Endodermal cell (in vitro differentiated cells): ENCODE measurements around the gene BATF. TPM values are rescaled to one million over a fixed set of nuclear protein-coding genes. Genes with fewer than 3 reads are reported as not detected.

Experiments used
- DNase-seq: peaks from one replicate; pipeline ENCODE4 v3.0.0-alpha.2; 2017
- H3K27ac ChIP-seq: 2 replicates; pipeline ENCODE4 v1.5.1; 2013; ENCODE audit warnings: mild to moderate bottlenecking, low read depth, low read length, moderate library complexity
- H3K27me3 ChIP-seq: 2 replicates; pipeline ENCODE4 v1.6.1; 2013; ENCODE audit warnings: mild to moderate bottlenecking, low read length, moderate library complexity; ENCODE audit not compliant: insufficient read depth, control insufficient read depth, poor library complexity, severe bottlenecking
- H3K36me3 ChIP-seq: 2 replicates; pipeline ENCODE4 v1.7.0; 2013; ENCODE audit warnings: mild to moderate bottlenecking, low read length, moderate library complexity; ENCODE audit not compliant: control insufficient read depth, insufficient read depth
- H3K4me1 ChIP-seq: one replicate; pipeline ENCODE4 v1.7.0; 2013; ENCODE audit warnings: low read length; ENCODE audit not compliant: control insufficient read depth, insufficient read depth
- H3K4me3 ChIP-seq: 2 replicates; pipeline ENCODE4 v1.5.1; 2013; ENCODE audit warnings: mild to moderate bottlenecking, low read length, moderate library complexity
- H3K9ac ChIP-seq: 2 replicates; pipeline ENCODE4 v1.6.1; 2013; ENCODE audit warnings: mild to moderate bottlenecking, low read length, moderate library complexity; ENCODE audit not compliant: poor library complexity, severe bottlenecking; ENCODE audit errors: extremely low read depth
- H3K9me3 ChIP-seq: 2 replicates; pipeline ENCODE4 v1.6.1; 2013; ENCODE audit warnings: mild to moderate bottlenecking, low read length, moderate library complexity; ENCODE audit not compliant: control insufficient read depth
- H3K27ac Mint-ChIP-seq: 2 replicates; pipeline ENCODE4 v1.8.0; 2020; ENCODE audit warnings: mixed read lengths
- H3K27me3 Mint-ChIP-seq: 2 replicates; pipeline ENCODE4 v1.8.0; 2021; ENCODE audit warnings: mild to moderate bottlenecking, mixed read lengths; ENCODE audit not compliant: insufficient read depth
- H3K36me3 Mint-ChIP-seq: 2 replicates; pipeline ENCODE4 v1.8.0; 2020; ENCODE audit warnings: low read depth, mixed read lengths
- H3K4me1 Mint-ChIP-seq: 2 replicates; pipeline ENCODE4 v1.8.0; 2020; ENCODE audit warnings: mixed read lengths
- H3K4me3 Mint-ChIP-seq: 2 replicates; pipeline ENCODE4 v1.8.0; 2020; ENCODE audit warnings: mild to moderate bottlenecking, moderate library complexity, mixed read lengths
- H3K9me3 Mint-ChIP-seq: 2 replicates; pipeline ENCODE4 v1.8.0; 2020; ENCODE audit warnings: mild to moderate bottlenecking, mixed read lengths
- CTCF ChIP-seq: fragments of 200-600 bp; sonication (generic); conservative IDR thresholded peaks from 2 replicates; pipeline ENCODE4 v1.5.0; 2021; ENCODE audit warnings: antibody characterized with exemption, mild to moderate bottlenecking
- WGBS, 2 experiments: methylation state at CpG; one replicate each; pipeline versions ENCODE4 v1.1.5 to v1.1.7; 2013; ENCODE audit warnings: missing lambda C conversion rate in 2 of 2, mixed read lengths in 1 of 2; ENCODE audit not compliant: insufficient coverage in 1 of 2, insufficient read length in 1 of 2; 5-methylcytosine and 5-hydroxymethylcytosine counted together
- total RNA-seq, 2 donors: library from RNA; stranded (reverse); fragmentation: NEBNext Ultra II Directional in 1 of 2; extraction: Animal tissue kit (Norgen Biotek cat#: 25700) in 1 of 2; gene quantifications; 2 replicates in 1 of 2; 3 replicates in 1 of 2; pipeline ENCODE4 v1.2.1, GENCODE V29; 2021

BATF gene
- total RNA-seq, 2 donors from 2014 or later = not detected

DNA sequence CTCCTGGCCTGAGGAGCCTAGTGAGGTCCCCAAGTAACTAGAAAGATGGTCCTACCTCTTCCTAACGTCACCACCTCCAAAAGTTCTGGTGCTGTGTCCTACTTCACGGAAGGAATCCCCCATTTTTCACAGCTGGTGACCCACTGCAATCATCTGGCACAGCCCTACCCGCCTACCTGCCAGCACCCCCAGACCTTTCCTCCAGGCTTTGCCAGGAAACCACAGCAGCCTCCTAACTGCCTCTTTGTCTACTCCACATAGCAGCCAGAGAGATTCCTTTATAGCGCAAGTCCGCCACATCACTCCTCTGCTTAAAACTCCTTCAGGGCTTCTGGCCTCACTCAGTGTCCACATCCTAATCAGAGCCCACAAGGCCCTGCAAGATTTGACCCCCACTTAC, 42.8 kb downstream of the BATF start:
- no peak for TF ChIP-seq CTCF
- Histone ChIP-seq H3K9me3 (no peaks in the 10 kb centered on the region), H3K4me3 (no peak overlapping the region), H3K36me3 (no peaks in the 10 kb centered on the region), H3K4me1 (no peaks in the 10 kb centered on the region), H3K27me3 (no peaks in the 10 kb centered on the region), H3K27ac (no peak overlapping the region), H3K9ac (no peak overlapping the region)
- H3K9me3 Mint-ChIP-seq = no peaks in the 10 kb centered on the region
- H3K4me1 Mint-ChIP-seq = no peaks in the 10 kb centered on the region
- H3K36me3 Mint-ChIP-seq = no peaks in the 10 kb centered on the region
- no peak for DNase-seq
- H3K4me3 Mint-ChIP-seq = no peak overlapping the region
- no peak overlapping the region for H3K27ac Mint-ChIP-seq
- H3K27me3 Mint-ChIP-seq = peaks cover 19% of the 10 kb centered on the region
- WGBS, 2 experiments = 79 to 84% methylated on average over 3 to 5 of the region's 5 CpGs

GRCh38 chr14:75566321-75566720, 44.1 kb downstream of the BATF start:
- DNase-seq = no peak
- Mint-ChIP-seq H3K27ac (no peak overlapping the region), H3K4me1 (no peaks in the 10 kb centered on the region), H3K9me3 (no peaks in the 10 kb centered on the region), H3K27me3 (peaks cover 14% of the 10 kb centered on the region), H3K36me3 (no peaks in the 10 kb centered on the region), H3K4me3 (no peak overlapping the region)
- no peak for TF ChIP-seq CTCF
- Histone ChIP-seq H3K9ac (no peak overlapping the region), H3K4me3 (no peak overlapping the region), H3K36me3 (no peaks in the 10 kb centered on the region), H3K9me3 (no peaks in the 10 kb centered on the region), H3K4me1 (no peaks in the 10 kb centered on the region), H3K27ac (no peak overlapping the region), H3K27me3 (no peaks in the 10 kb centered on the region)
- 90 to 91% methylated on average over 3 to 4 of the region's 4 CpGs for WGBS, 2 experiments

GRCh38 chr14:75566752-75567151, 44.5 kb downstream of the BATF start:
- Histone ChIP-seq H3K4me3 (no peak overlapping the region), H3K9me3 (no peaks in the 10 kb centered on the region), H3K36me3 (no peaks in the 10 kb centered on the region), H3K9ac (no peak overlapping the region), H3K27ac (no peak overlapping the region), H3K4me1 (no peaks in the 10 kb centered on the region), H3K27me3 (no peaks in the 10 kb centered on the region)
- H3K27ac Mint-ChIP-seq = no peak overlapping the region
- no peak for TF ChIP-seq CTCF
- 85 to 92% methylated on average over 8 of the region's 8 CpGs for WGBS, 2 experiments
- H3K36me3 Mint-ChIP-seq = no peaks in the 10 kb centered on the region
- no peaks in the 10 kb centered on the region for H3K4me1 Mint-ChIP-seq
- no peak for DNase-seq
- H3K27me3 Mint-ChIP-seq = peaks cover 14% of the 10 kb centered on the region
- H3K9me3 Mint-ChIP-seq = no peaks in the 10 kb centered on the region
- H3K4me3 Mint-ChIP-seq = no peak overlapping the region
